K562 (cell line): Measurements from ENCODE around the gene LRRC10. TPM values are rescaled to one million over a fixed set of nuclear protein-coding genes. Genes with fewer than 3 reads are reported as not detected.
A peak's percentile ranks its signal among the peaks of the same experiment; 100 is the strongest.

Source experiments
- C11orf30 ChIP-seq: fragments of 450-650 bp; IDR thresholded peaks from 2 replicates; pipeline ENCODE4 v1.6.1; 2016; ENCODE audit warnings: low read depth, mild to moderate bottlenecking
- CBFA2T2 ChIP-seq: fragments of 450-650 bp; conservative IDR thresholded peaks from 2 replicates; pipeline ENCODE4 v1.6.1; 2017; ENCODE audit warnings: mild to moderate bottlenecking
- CBX2 ChIP-seq: fragments of 200-600 bp; sonication (generic); IDR thresholded peaks from one replicate; pipeline ENCODE4 v1.6.1; 2012; ENCODE audit warnings: mild to moderate bottlenecking, low read length, inconsistent platforms; ENCODE audit not compliant: insufficient read depth, poor library complexity, severe bottlenecking
- CREB3 ChIP-seq: fragments of 450-650 bp; conservative IDR thresholded peaks from 2 replicates; pipeline ENCODE4 v1.6.1; 2016; ENCODE audit warnings: missing genetic modification characterization, low read depth, mild to moderate bottlenecking, missing compliant biosample characterization, moderate library complexity
- CTBP1 ChIP-seq: fragments of 450-650 bp; IDR thresholded peaks from 2 replicates; pipeline ENCODE4 v1.6.1; 2016; ENCODE audit warnings: borderline replicate concordance
- E2F6 ChIP-seq, 2 experiments: IDR thresholded peaks; 2 replicates each; pipeline ENCODE4 v1.6.1; 2011; ENCODE audit warnings: borderline replicate concordance in 1 of 2, control low read depth in 1 of 2, low read depth in 1 of 2, low read length in 1 of 2, mild to moderate bottlenecking in 1 of 2, mixed read lengths in 1 of 2, moderate library complexity in 1 of 2; ENCODE audit not compliant: insufficient read depth in 1 of 2, insufficient read length in 1 of 2, poor library complexity in 1 of 2, severe bottlenecking in 1 of 2; ENCODE audit errors: extremely low read depth in 1 of 2
- ESRRA ChIP-seq: fragments of 450-650 bp; IDR thresholded peaks from 2 replicates; pipeline ENCODE4 v1.6.1; 2014; ENCODE audit warnings: low read depth, mild to moderate bottlenecking, moderate library complexity, borderline replicate concordance
- GMEB1 ChIP-seq: fragments of 250-450 bp; sonication (Bioruptor Pico); IDR thresholded peaks from 2 replicates; pipeline ENCODE4 v1.4.0; 2020; ENCODE audit warnings: mild to moderate bottlenecking
- HNRNPL ChIP-seq: fragments of 200-400 bp; formaldehyde crosslinking; IDR thresholded peaks from 2 replicates; pipeline ENCODE4 v1.6.1; 2017; ENCODE audit warnings: low read depth, mild to moderate bottlenecking, low read length
- NFE2L1 ChIP-seq: fragments of 450-650 bp; IDR thresholded peaks from 2 replicates; pipeline ENCODE4 v1.6.1; 2016; ENCODE audit warnings: missing genetic modification characterization, low read depth, mild to moderate bottlenecking, missing compliant biosample characterization, moderate library complexity, borderline replicate concordance
- OTX1 ChIP-seq: fragments of 450-650 bp; formaldehyde crosslinking; IDR thresholded peaks from 2 replicates; pipeline ENCODE4 v1.4.0; 2022; ENCODE audit warnings: mild to moderate bottlenecking
- SREBF1 ChIP-seq: fragments of 150-350 bp; IDR thresholded peaks from 2 replicates; pipeline ENCODE4 v1.6.1; 2014; ENCODE audit warnings: antibody characterized with exemption, low read depth, low read length, borderline replicate concordance
- TAF15 ChIP-seq: fragments of 200-400 bp; formaldehyde crosslinking; IDR thresholded peaks from 2 replicates; pipeline ENCODE4 v1.6.1; 2017; ENCODE audit warnings: mild to moderate bottlenecking, low read depth, low read length, moderate library complexity
- ZKSCAN3 ChIP-seq: fragments of 250-450 bp; sonication (Bioruptor Pico); IDR thresholded peaks from 2 replicates; pipeline ENCODE4 v1.4.0; 2020
- ZNF197 ChIP-seq: fragments of 200-800 bp; sonication (Bioruptor generic); IDR thresholded peaks from 2 replicates; pipeline ENCODE4 v1.6.1; 2016; ENCODE audit warnings: low read depth, missing genetic modification characterization, missing compliant biosample characterization
- ZNF431 ChIP-seq: sonication (generic); formaldehyde crosslinking; IDR thresholded peaks from 2 replicates; pipeline ENCODE4 v1.8.0; 2022; ENCODE audit warnings: mild to moderate bottlenecking, missing genetic modification reagents
- ZNF589 ChIP-seq: fragments of 200-800 bp; sonication (Bioruptor generic); IDR thresholded peaks from 2 replicates; pipeline ENCODE4 v1.6.1; 2016; ENCODE audit warnings: low read depth, missing genetic modification characterization, missing compliant biosample characterization
- polyA plus RNA-seq, 8 experiments: library from polyadenylated mRNA; depleted of rRNA in 4 of 8; stranded (reverse) in 5 of 8; unstranded in 3 of 8; fragments of >200 nt; fragmentation: Nextera tagmentation in 2 of 8; fragmentation: Illumina TruSeq in 1 of 8; extraction: Ambion mirVana in 2 of 8; extraction: Trizol in 1 of 8; gene quantifications; 2 replicates each; pipeline versions ENCODE4 v1.2.1 to v1.2.3, GENCODE V29; 2011 to 2014; ENCODE audit warnings: inconsistent platforms in 1 of 8, missing spikeins in 1 of 8
- total RNA-seq, 7 experiments: library from RNA; depleted of rRNA in 6 of 7; stranded (reverse); fragments of >200 nt in 6 of 7; fragmentation: Illumina TruSeq in 2 of 7; extraction: Trizol in 2 of 7; gene quantifications; 2 replicates each; pipeline versions ENCODE4 v1.2.1 to v1.2.3, GENCODE V29; 2011 to 2021; ENCODE audit warnings: low replicate concordance in 1 of 7
- TF ChIP-seq, protein P1 (sequence below): fragments of 450-650 bp; IDR thresholded peaks from 2 replicates; pipeline ENCODE4 v1.6.1; 2014; ENCODE audit warnings: low read depth, mild to moderate bottlenecking, moderate library complexity, borderline replicate concordance
- TF ChIP-seq, protein P2 (sequence below), 2 experiments: fragments of 450-650 bp; conservative IDR thresholded peaks; 2 replicates each; pipeline ENCODE4 v1.6.1; 2017; ENCODE audit warnings: mild to moderate bottlenecking in 2 of 2, moderate library complexity in 2 of 2

The LRRC10 gene
- total and polyA plus RNA-seq, 9 of the 15 experiments (the other 6 are each of a cell fraction or from before 2014, with no cell fraction given) = 0.09 TPM; not detected in 8

DNA sequence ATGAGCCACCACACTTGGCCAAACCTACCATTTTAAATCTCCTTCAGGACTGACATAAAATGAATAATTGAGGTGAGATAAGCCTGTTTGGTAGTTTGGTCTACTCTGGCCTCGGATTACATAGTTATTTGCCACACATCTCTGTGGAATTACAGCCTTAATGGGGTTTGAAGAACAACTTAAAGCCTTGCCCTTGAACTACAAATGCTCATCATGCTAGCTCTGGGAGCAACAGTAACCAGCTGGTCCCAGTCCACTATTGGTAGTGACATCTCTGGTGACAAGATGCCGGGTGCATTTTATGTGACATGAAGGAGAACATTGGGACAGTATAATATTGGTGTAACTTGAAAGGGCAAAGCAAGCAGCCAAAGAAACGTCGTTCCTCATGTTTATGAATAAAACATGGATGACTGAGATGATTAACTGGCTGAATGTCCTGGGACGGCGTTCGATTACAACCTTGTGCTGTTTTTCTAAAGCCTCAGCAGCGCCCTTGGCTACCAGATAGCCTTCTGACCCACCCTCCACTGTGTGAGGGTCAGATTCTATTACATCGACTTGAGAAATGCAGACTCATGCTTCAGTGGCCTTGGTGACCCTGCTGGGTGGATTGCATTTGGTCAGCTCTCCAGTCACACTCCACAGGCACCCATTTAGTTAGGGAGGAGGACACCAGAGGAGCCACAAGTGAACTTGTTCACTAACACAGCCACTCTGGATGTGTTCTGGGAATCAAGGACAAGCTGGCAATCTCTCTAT is 46.9 kb upstream of the LRRC10 start (continued):
- TF ChIP-seq, protein P1, sequence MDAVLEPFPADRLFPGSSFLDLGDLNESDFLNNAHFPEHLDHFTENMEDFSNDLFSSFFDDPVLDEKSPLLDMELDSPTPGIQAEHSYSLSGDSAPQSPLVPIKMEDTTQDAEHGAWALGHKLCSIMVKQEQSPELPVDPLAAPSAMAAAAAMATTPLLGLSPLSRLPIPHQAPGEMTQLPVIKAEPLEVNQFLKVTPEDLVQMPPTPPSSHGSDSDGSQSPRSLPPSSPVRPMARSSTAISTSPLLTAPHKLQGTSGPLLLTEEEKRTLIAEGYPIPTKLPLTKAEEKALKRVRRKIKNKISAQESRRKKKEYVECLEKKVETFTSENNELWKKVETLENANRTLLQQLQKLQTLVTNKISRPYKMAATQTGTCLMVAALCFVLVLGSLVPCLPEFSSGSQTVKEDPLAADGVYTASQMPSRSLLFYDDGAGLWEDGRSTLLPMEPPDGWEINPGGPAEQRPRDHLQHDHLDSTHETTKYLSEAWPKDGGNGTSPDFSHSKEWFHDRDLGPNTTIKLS = no peak; the same call in 1 of the 2 replicates
- TF ChIP-seq ESRRA (peak; percentile 46), TAF15 (no peak), NFE2L1 (tag) (peak; percentile 61; the same call in 1 of the 2 replicates), CBFA2T2 (peak; percentile 52; the same call in 1 of the 2 replicates), ZNF589 (CRISPR knock-in tag) (no peak), ZNF431 (CRISPR knock-in tag) (no peak), GMEB1 (CRISPR knock-in tag) (0 out of 2 replicates have a peak, but pooled peaks have one; percentile 7), CBX2 (no peak), ZNF197 (CRISPR knock-in tag) (0 out of 2 replicates have a peak, but pooled peaks have one; percentile 33), ZKSCAN3 (CRISPR knock-in tag) (no peak), CREB3 (peak; percentile 4; the same call in 1 of the 2 replicates), HNRNPL (no peak), OTX1 (CRISPR knock-in tag) (0 out of 2 replicates have a peak, but pooled peaks have one; percentile 20), E2F6 (IDR thresholded peaks at IDR 0.05; ENCODE audit: borderline replicate concordance in 1 of 2, extremely low read depth in 1 of 2, insufficient read depth in 1 of 2, insufficient read length in 1 of 2, low read depth in 1 of 2, low read length in 1 of 2, poor library complexity in 1 of 2, severe bottlenecking in 1 of 2) (no peak), C11orf30 (peak; percentile 96), CTBP1 (peak; percentile 53), SREBF1 (no peak)
- TF ChIP-seq, protein P2, sequence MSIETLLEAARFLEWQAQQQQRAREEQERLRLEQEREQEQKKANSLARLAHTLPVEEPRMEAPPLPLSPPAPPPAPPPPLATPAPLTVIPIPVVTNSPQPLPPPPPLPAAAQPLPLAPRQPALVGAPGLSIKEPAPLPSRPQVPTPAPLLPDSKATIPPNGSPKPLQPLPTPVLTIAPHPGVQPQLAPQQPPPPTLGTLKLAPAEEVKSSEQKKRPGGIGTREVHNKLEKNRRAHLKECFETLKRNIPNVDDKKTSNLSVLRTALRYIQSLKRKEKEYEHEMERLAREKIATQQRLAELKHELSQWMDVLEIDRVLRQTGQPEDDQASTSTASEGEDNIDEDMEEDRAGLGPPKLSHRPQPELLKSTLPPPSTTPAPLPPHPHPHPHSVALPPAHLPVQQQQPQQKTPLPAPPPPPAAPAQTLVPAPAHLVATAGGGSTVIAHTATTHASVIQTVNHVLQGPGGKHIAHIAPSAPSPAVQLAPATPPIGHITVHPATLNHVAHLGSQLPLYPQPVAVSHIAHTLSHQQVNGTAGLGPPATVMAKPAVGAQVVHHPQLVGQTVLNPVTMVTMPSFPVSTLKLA (conservative IDR thresholded peaks at IDR 0.05) = peak in 1 of 2 experiments; percentile 42; a peak in 1 of 4 replicates
